H1 (cell line): ENCODE results near the gene TMEM151A. TPM values are rescaled to one million over a fixed set of nuclear protein-coding genes. Genes with fewer than 3 reads are reported as not detected.
A peak's percentile ranks its signal among the peaks of the same experiment; 100 is the strongest.

Source experiments
- ASH2L ChIP-seq: fragments of 200-600, 300-600 bp; sonication (generic); IDR thresholded peaks from one replicate; pipeline ENCODE4 v1.7.1; 2017; ENCODE audit warnings: low read length
- BRCA1 ChIP-seq: IDR thresholded peaks from 2 replicates; pipeline ENCODE4 v1.6.1; 2012; ENCODE audit warnings: low read depth, low read length, improper control_type of control experiment
- CBX8 ChIP-seq: fragments of 300-800, 300-1000 bp; sonication (generic); IDR thresholded peaks from 2 replicates; pipeline ENCODE4 v1.7.1; 2016; ENCODE audit warnings: low read depth, low read length, borderline replicate concordance
- CHD1 ChIP-seq: IDR thresholded peaks from 2 replicates; pipeline ENCODE4 v1.6.1; 2012; ENCODE audit warnings: low read depth, low read length, improper control_type of control experiment
- EGR1 ChIP-seq: IDR thresholded peaks from 2 replicates; pipeline ENCODE4 v1.6.1; 2011; ENCODE audit warnings: low read depth, low read length, borderline replicate concordance
- EP300 ChIP-seq, 2 experiments: IDR thresholded peaks; 1 replicate in 1 of 2; 2 replicates in 1 of 2; pipeline ENCODE4 v1.6.1; 2011 to 2012; ENCODE audit warnings: low read depth in 2 of 2, low read length in 2 of 2, mild to moderate bottlenecking in 2 of 2, borderline replicate concordance in 1 of 2, inconsistent platforms in 1 of 2, moderate library complexity in 1 of 2
- HDAC2 ChIP-seq, 2 experiments: fragments of 300-600 bp in 1 of 2; sonication (generic) in 1 of 2; IDR thresholded peaks; 2 replicates each; pipeline ENCODE4 v1.6.1; 2011 to 2012; ENCODE audit warnings: low read depth in 2 of 2, low read length in 2 of 2, mild to moderate bottlenecking in 2 of 2, moderate library complexity in 2 of 2, borderline replicate concordance in 1 of 2, inconsistent platforms in 1 of 2
- HDAC6 ChIP-seq: IDR thresholded peaks from one replicate; pipeline ENCODE4 v1.7.1; 2012; ENCODE audit warnings: low read depth, mild to moderate bottlenecking, inconsistent platforms, low read length, moderate library complexity
- KDM4A ChIP-seq: IDR thresholded peaks from one replicate; pipeline ENCODE4 v1.7.1; 2012; ENCODE audit warnings: low read depth, mild to moderate bottlenecking, moderate library complexity, low read length, inconsistent platforms; ENCODE audit not compliant: severe bottlenecking
- MAFK ChIP-seq: IDR thresholded peaks from 2 replicates; pipeline ENCODE4 v1.6.1; 2012; ENCODE audit warnings: low read depth, mild to moderate bottlenecking, improper control_type of control experiment, low read length
- PHF8 ChIP-seq: fragments of 200-600 bp; sonication (generic); conservative IDR thresholded peaks from 2 replicates; pipeline ENCODE4 v1.7.1; 2012; ENCODE audit warnings: low read depth, mild to moderate bottlenecking, inconsistent platforms, low read length, moderate library complexity
- POLR2AphosphoS5 ChIP-seq: IDR thresholded peaks from 2 replicates; pipeline ENCODE4 v1.6.1; 2011; ENCODE audit warnings: low read depth, low read length
- POU5F1 ChIP-seq: IDR thresholded peaks from 2 replicates; pipeline ENCODE4 v1.6.1; 2011; ENCODE audit warnings: low read depth, mild to moderate bottlenecking, low read length, moderate library complexity
- RBBP5 ChIP-seq: IDR thresholded peaks from 2 replicates; pipeline ENCODE4 v1.7.1; 2012; ENCODE audit warnings: low read depth, mild to moderate bottlenecking, inconsistent platforms, low read length, moderate library complexity, borderline replicate concordance
- SIX5 ChIP-seq: IDR thresholded peaks from 2 replicates; pipeline ENCODE4 v1.6.1; 2011; ENCODE audit warnings: mild to moderate bottlenecking, low read depth, low read length
- SP2 ChIP-seq: IDR thresholded peaks from 2 replicates; pipeline ENCODE4 v1.6.1; 2012; ENCODE audit warnings: mild to moderate bottlenecking, low read length, inconsistent platforms
- SRF ChIP-seq: IDR thresholded peaks from 2 replicates; pipeline ENCODE4 v1.6.1; 2011; ENCODE audit warnings: mild to moderate bottlenecking, low read depth, low read length, moderate library complexity
- TBP ChIP-seq: IDR thresholded peaks from 2 replicates; pipeline ENCODE4 v1.6.1; 2011; ENCODE audit warnings: low read depth, low read length, improper control_type of control experiment
- TCF12 ChIP-seq: IDR thresholded peaks from 2 replicates; pipeline ENCODE4 v1.6.1; 2011; ENCODE audit warnings: low read depth, mild to moderate bottlenecking, low read length
- TEAD4 ChIP-seq: IDR thresholded peaks from 2 replicates; pipeline ENCODE4 v1.6.1; 2012; ENCODE audit warnings: low read depth, low read length, inconsistent platforms, mixed read lengths
- YY1 ChIP-seq: IDR thresholded peaks from 2 replicates; pipeline ENCODE4 v1.6.1; 2011; ENCODE audit warnings: low read depth, mild to moderate bottlenecking, low read length
- polyA plus RNA-seq, 7 experiments: library from polyadenylated mRNA; depleted of rRNA in 3 of 7; stranded (reverse) in 5 of 7; unstranded in 2 of 7; fragments of >200 nt in 5 of 7; fragments of 200-250 nt in 2 of 7; gene quantifications; 1 replicate in 5 of 7; 2 replicates in 1 of 7; 4 replicates in 1 of 7; pipeline versions ENCODE4 v1.2.1 to v1.2.3, GENCODE V29; 2011 to 2013; ENCODE audit warnings: missing spikeins in 2 of 7, mixed read lengths in 2 of 7
- total RNA-seq: library from RNA; stranded (reverse); fragmentation: NEBNext Ultra II Directional; extraction: Animal tissue kit (Norgen Biotek cat#: 25700); gene quantifications from 2 replicates; pipeline ENCODE4 v1.2.1, GENCODE V29; 2021
- TF ChIP-seq, protein P1 (sequence below): IDR thresholded peaks from 2 replicates; pipeline ENCODE4 v1.6.1; 2011; ENCODE audit warnings: low read depth, mild to moderate bottlenecking, low read length; ENCODE audit not compliant: insufficient read depth
- TF ChIP-seq, protein P2 (sequence below): IDR thresholded peaks from 2 replicates; pipeline ENCODE4 v1.6.1; 2011; ENCODE audit warnings: low read length, improper control_type of control experiment

The TMEM151A gene
- total and polyA plus RNA-seq, 2 of the 8 experiments (the other 6 are each of a cell fraction or from before 2014, with no cell fraction given) = 3.2 TPM

DNA sequence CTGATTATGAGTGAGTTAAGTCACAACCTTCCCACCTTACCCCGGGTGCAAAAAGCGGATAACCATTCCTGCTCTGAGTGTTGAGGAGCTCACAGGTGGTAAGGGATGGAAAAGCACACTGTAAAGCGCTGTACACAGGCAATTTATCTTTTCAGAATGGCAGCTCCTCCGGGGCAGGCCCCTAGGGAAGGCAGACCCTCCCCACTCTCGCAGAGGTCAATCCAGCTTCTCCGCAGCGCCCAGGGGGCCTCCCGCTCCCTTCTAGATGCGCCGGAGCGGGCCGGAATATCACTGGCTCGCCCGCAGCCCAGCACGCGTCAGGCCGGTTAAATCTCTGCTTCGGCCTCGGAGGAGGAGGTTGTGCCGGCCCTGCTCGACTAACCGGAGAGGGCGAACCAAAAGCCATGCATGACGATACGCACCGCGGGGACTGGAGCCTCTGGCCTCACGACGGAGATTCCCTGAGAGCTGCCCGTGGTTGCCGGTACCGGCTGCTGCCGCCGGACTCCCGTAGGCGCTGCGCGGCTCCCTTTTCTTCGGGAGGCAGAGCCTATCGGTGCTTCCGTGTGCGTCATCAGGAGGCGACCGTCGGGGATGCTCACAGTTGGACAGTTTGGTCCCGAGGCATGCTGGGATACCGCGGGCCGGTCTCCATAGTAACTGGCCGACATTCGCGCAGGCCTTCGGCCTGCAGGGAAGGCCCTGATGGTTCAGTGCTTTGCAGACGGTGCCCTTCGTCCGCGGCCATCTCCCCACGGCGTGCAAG is 53.0 kb downstream of the TMEM151A start, which contains the start of gene BRMS1 (continued):
- TF ChIP-seq CHD1 (no peak), ASH2L (peak; percentile 97), CBX8 (no peak), POU5F1 (no peak), EP300 (IDR thresholded peaks at IDR 0.05; ENCODE audit: borderline replicate concordance in 1 of 2, low read depth in 2 of 2, low read length in 2 of 2) (no peak), YY1 (peak; percentile 76; the same call in 1 of the 2 replicates), TCF12 (0 out of 2 replicates have a peak, but pooled peaks have one; percentile 27), TBP (peak; percentile 89), SIX5 (no peak; the same call in 1 of the 2 replicates), MAFK (no peak), SRF (peak; percentile 80), PHF8 (peak; percentile 97), BRCA1 (peak; percentile 44; the same call in 1 of the 2 replicates), HDAC2 (IDR thresholded peaks at IDR 0.05; ENCODE audit: borderline replicate concordance in 1 of 2, low read depth in 2 of 2, low read length in 2 of 2) (0 out of 4 replicates have a peak, but pooled peaks of 1 of the 2 experiments have one; percentile 73), KDM4A (peak; percentile 93), TEAD4 (peak; percentile 55), POLR2AphosphoS5 (peak; percentile 90), SP2 (no peak), EGR1 (no peak), HDAC6 (no peak), RBBP5 (peak; percentile 84)
- TF ChIP-seq, protein P1, sequence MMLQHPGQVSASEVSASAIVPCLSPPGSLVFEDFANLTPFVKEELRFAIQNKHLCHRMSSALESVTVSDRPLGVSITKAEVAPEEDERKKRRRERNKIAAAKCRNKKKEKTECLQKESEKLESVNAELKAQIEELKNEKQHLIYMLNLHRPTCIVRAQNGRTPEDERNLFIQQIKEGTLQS = peak; percentile 93
- TF ChIP-seq, protein P2, sequence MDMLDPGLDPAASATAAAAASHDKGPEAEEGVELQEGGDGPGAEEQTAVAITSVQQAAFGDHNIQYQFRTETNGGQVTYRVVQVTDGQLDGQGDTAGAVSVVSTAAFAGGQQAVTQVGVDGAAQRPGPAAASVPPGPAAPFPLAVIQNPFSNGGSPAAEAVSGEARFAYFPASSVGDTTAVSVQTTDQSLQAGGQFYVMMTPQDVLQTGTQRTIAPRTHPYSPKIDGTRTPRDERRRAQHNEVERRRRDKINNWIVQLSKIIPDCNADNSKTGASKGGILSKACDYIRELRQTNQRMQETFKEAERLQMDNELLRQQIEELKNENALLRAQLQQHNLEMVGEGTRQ = no peak
